OCI-LY7 (cell line): ENCODE measurements around the gene GDF2.
A peak's percentile ranks its signal among the peaks of the same experiment; 100 is the strongest.

ENCODE experiments used
- EZH2phosphoT487 ChIP-seq: fragments of 200-600 bp; sonication (generic); IDR thresholded peaks from 2 replicates; pipeline ENCODE4 v1.6.1; 2018; ENCODE audit warnings: low read depth, borderline replicate concordance, mild to moderate bottlenecking, mixed run types, antibody characterized with exemption, low read length, moderate library complexity, mixed read lengths
- TF ChIP-seq, protein P1 (sequence below): fragments of 200-600 bp; sonication (generic); conservative IDR thresholded peaks from 2 replicates; pipeline ENCODE4 v1.5.1; 2014; ENCODE audit warnings: mild to moderate bottlenecking, antibody characterized with exemption, low read length, moderate library complexity, mixed read lengths

DNA sequence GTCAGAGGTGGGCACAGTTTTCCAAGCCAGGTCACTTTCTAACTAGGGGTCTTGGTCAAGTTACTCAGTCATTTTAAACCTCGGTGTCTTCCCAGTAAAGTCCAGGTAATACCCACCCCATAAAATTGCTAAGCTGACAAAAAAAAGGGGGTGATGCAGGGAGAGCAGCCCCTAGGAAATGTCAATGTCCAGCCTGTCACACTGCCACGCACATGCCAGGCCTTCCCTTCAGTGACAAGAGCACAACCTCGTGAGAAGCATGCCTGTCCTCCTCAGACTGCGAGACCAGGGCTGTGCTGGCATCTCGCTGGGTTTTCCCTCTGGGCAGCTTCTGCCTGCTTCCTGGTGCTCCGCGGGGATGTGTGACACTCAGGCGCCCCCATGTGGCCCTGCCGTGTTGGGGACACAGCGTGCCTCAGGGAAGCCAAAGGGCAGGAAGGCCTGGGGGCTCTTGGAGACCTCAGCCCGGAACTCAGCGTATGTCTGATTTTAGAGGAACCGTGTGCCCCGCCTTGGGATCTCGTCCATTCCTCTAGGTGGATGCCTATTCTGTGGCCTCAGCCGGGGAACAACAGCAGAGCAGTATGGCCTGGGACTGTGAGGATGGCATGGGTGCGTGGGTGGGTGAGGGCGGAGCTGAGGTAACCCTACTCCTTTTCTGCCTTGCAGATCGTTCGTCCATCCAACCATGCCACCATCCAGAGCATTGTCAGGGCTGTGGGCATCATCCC is 10.2 kb upstream of the GDF2 start:
- TF ChIP-seq, protein P1, sequence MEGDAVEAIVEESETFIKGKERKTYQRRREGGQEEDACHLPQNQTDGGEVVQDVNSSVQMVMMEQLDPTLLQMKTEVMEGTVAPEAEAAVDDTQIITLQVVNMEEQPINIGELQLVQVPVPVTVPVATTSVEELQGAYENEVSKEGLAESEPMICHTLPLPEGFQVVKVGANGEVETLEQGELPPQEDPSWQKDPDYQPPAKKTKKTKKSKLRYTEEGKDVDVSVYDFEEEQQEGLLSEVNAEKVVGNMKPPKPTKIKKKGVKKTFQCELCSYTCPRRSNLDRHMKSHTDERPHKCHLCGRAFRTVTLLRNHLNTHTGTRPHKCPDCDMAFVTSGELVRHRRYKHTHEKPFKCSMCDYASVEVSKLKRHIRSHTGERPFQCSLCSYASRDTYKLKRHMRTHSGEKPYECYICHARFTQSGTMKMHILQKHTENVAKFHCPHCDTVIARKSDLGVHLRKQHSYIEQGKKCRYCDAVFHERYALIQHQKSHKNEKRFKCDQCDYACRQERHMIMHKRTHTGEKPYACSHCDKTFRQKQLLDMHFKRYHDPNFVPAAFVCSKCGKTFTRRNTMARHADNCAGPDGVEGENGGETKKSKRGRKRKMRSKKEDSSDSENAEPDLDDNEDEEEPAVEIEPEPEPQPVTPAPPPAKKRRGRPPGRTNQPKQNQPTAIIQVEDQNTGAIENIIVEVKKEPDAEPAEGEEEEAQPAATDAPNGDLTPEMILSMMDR = peak; percentile 87
- no peak for TF ChIP-seq EZH2phosphoT487
